ENCODE data around the gene CBLL1.
A peak's percentile ranks its signal among the peaks of the same experiment; 100 is the strongest.

CBLL1 gene

DNA sequence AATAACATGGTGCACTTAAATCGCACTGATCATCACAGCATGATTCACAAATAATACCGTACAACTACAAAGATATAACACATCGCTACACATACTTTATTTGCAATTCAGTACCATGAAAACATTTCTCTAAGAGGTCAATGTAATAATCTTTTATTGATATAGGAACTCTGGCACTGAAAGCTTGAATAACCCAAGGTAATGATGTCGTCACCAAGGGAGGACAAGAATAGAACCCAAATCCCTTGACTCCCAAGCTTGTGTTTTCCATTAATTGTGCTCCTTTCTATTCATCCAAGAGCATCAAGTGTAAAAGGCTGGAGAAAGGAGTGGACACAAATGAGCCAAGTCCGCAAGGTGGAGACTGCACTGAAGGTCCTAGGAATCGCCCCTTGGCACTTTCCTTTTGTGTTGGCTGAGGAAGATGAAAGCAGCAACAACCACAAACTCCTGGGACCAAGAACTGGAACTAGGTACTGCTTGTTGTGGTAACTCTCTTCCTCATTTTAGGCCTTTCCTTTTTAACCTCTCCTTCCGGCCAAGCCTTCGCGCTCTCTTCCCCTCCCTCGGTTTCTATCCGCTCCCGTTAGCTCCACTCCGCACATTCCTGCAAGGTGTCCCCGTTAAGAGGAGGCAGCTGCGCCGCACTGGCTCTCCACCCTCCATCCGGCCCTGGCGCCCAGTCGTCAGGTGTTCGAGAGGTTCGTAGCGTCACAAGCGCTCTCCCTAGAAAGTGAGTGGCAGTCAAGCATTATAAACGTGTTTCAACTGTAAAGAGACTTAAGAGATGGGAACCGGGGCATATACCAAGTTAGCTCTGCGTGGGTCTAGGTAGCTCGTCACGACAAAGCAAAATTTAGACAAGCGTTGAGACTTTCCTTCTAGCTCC, 1.0 kb upstream of the CBLL1 start:
- DNase-seq (ENCODE audit: low spot score): peak; percentile 67

DNA sequence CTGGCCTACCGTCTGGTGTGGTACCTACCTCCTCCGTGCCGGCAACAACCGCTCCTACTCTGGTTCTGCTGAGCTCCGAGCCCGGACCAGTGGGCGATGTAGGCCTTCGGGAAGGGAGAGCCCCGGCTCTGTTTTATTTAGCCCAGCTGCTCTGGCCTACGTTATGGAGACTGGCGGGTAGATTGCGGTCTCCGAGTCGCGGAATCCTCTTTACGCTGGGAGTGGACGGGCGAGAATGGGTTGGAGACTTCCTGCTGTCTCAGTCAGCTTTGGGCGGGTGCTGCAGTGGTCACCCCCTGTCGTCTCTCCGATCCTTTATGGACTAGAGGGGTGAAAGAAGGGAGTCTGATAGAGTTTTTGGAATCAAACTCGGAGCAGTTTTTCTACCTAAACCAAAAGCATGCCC, 406 bp downstream of the CBLL1 start:
- DNase-seq (ENCODE audit: low spot score): no peak

DNA sequence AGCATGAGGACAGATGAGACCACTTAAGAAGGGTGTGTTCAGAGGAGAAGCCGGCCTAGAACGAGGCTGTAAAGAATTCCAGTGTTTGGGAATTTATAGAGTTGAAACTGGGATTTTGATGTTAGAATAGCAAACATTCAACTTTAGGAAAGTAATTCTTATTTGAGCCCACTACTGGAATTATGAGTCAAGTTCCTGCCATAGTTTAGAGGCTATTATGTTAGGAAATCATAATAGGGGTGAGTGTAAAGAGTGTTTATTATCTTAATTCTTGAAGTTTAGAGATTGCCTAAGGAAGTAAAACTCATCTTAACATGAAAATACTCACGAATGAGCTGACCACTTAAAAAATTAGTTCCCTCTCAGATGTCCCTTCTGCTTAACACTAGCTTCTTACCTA, 2.1 kb downstream of the CBLL1 start:
- DNase-seq (ENCODE audit: low spot score): no peak

DNA sequence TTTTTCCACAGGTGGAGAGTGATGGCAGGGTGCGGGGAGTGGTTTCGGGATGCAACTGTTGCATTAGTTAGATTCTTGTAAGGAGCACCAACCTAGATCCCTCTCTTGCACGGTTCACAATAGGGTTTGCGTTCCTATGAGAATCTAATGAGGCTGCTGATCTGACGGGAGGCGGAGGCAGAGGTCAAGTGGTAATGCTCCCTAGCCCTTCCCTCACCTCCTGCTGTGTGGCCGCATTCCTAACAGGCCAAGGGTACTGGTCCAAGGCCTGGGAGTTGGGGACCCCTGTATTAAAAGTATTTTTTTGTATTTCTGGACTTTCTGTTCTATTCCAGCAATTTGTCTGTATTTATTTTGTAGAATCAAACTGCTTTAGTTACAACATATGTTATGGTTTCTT, 7.2 kb downstream of the CBLL1 start:
- DNase-seq (ENCODE audit: low spot score): no peak

DNA sequence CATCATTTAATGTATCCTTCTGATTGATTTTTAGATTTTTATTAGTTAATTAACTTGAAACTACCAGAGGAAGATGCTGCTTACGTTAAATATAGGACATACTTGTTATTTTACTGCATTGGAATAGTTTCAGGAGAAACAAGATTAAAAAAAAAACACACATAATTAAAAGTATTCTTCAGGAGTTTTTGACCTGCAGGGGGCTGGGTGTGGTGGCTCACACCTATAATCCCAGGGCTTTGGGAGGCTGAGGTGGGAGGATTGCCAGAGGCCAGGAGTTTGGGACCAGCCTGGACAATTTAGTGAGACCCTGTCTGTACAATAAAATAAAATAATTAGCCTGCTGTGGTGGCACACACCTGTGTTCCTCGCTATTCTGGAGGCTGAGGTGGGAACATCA, 10.7 kb downstream of the CBLL1 start:
- no peak for DNase-seq (ENCODE audit: low spot score)

DNA sequence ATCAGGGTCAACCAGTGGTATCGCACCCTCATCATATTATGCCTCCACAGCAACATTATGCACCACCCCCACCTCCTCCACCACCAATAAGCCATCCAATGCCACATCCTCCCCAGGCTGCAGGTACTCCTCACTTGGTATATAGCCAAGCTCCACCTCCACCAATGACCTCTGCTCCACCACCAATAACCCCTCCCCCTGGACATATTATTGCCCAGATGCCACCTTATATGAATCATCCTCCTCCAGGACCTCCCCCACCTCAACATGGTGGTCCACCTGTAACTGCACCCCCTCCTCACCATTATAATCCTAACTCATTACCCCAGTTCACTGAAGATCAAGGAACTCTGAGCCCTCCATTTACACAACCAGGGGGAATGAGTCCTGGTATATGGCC, 14.7 kb downstream of the CBLL1 start:
- no peak for DNase-seq (ENCODE audit: low spot score)

DNA sequence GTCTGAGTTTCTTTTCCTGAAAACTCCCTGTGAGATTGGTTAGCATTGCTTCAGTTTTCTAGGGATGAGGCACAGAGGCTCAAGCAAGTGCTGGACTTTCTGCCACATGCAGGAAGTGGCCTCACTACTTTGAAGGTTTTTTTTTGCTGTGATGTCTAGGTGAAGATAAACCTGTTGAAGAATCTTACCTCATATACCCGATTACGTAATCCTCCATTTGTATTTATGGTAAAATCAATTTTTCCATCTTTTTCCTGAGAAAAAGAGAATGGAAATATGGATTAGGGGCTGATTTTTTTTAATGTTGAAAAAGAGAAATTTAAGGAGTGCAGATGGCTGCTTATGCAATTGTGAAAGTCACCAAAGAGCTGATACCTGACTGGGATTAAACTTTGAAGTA, 23.4 kb downstream of the CBLL1 start:
- no peak for DNase-seq (ENCODE audit: low spot score)

DNA sequence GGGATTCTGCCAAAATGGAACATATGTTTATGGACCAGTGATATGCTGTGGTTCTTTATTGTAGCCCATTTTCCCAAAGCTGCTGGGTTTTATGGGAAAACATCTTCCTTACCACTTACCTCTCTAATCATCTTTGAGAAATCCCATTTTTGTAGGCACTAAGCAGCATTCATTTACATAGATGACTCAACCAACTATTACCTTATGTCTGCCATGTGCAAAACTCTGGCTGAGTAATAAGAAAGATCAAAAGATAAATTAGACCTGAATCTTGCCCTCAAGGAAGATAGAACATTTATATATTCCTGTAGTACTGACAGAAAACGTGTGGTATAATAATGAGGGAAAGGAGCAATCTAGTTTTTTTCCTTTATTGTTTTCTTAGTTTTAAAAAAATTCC, 24.3 kb downstream of the CBLL1 start:
- DNase-seq (ENCODE audit: low spot score): no peak

DNA sequence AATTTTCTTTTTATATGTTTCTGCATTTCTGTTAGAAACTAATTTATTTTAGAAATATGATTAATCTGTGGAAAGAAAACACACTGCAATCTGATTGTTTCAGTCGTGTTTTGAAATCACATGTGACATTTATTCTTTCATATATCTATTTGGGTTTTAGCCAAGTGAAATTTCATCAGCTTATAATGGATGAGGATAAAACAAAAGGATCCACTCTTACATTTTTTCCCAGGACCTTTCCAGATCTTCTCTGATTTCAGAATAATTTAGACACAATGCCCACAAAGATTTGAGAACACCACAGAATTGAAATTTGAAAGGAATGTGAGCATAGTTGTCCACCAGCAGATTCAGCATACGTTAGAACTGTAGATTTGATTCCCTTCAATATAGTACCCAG, 29.1 kb downstream of the CBLL1 start:
- DNase-seq (ENCODE audit: low spot score): no peak

DNA sequence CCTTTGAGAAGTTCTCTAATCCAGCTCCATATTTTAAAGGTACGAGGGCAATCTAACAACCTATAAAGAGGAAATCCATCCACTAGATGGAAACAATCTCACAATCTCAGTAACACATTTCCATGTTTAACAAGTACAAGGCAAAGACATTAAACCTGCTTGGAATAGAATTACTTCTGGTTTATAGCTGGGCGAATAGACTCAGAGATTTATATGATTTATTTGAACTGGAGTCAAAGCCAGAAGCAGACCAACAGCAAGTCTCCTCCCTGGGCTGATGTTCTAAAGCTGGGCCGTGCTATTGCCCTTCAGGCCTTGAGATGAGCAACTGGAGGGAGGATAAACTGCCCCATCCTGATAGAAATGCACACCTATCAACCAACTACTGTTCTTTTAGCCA, 33.8 kb downstream of the CBLL1 start:
- no peak for DNase-seq (ENCODE audit: low spot score)

DNA sequence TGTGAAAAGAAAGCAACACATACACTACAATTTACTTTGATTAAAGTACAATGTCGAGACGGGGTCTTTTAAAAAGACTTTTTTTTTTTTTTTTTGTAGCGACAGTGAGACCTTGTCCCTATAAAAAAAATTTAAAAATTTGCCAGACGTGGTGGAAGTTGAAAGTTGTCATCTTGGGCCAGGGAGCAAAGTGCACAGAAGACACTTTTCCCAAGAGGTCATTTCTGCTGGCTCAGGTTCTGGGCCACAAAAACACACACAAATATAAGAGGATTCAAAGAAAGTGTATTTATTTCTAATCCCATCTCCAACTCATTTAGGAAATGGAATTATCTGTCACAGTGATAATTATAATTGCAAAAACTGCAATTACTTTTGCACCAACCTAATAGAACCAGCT, 34.3 kb downstream of the CBLL1 start:
- DNase-seq (ENCODE audit: low spot score): no peak

DNA sequence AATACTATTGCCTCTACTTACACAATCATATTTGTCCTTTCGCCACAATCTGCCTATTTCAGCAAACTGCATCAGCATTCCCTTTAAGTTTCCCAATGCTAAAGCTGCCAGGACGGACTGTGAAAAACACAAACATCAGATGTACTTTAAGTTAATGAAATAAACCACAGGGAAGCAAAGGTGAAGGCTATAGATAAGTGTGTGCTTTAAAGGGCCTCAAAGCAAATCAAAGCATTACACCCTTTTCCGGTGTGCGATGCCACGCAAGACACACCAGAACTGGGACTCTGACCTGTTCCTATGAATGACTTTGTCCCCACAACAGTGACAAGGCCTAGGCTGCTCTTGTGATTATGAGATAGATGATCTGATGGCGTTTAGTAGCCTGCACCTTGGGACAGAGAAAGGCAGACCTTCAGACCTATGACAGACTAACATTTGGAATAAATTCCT, 35.7 kb downstream of the CBLL1 start:
- DNase-seq (ENCODE audit: low spot score): no peak

DNA sequence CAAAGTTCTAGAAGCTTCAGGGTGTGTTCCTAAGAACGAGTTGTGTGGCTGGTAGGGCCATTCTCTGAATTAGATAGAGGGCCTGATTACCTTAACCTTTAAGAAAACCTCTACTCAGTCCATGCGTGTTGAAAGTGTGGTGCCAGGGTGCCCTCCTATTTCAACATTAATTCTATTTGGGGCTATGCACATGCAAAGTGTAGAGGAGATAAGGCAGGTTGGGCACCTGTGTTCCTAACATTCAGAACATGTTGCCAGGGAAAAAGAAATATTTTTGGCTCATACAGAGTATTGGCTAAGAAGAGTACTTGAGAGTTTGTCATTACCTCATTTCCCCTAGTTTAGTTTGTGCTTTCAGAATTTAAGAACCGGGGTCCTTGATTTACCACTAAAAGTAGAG, 38.4 kb downstream of the CBLL1 start:
- no peak for DNase-seq (ENCODE audit: low spot score)

DNA sequence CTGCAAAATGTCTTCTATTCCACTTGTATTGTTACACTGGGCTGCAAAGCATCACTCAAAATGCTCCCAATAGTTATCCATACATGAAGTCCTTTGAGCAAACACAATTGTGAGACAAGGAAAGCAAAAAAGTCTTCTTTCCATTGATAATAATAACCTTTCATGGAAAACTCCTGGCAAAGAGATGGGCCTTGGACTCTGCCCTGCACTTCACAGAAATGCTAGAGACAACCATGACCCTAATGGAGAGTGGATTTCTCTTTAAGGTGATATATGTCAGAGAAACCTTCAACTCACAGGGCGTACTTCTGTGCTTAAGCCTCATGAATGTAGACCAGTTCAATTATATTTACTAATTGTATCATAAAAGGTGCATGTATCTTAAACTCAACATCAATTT, 39.7 kb downstream of the CBLL1 start:
- no peak for DNase-seq (ENCODE audit: low spot score)

DNA sequence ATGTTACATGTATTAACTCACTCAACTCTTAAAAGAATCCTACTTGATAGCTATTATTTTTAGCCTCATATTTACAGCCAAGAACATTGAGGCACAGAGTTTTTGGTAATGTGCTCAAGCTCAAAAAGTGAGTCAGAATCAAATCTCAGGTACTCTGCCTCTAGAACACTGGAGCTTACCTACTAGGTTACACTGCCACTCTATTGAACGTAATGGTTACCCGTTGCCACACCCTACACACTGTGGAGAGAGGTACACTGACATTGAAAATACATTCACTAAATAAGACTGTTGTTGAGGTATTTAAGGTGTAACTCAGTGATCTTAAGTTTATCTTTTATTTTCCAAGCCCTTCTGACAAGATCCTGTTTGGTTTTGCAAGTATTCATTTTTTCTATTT, 41.2 kb downstream of the CBLL1 start:
- no peak for DNase-seq (ENCODE audit: low spot score)

DNA sequence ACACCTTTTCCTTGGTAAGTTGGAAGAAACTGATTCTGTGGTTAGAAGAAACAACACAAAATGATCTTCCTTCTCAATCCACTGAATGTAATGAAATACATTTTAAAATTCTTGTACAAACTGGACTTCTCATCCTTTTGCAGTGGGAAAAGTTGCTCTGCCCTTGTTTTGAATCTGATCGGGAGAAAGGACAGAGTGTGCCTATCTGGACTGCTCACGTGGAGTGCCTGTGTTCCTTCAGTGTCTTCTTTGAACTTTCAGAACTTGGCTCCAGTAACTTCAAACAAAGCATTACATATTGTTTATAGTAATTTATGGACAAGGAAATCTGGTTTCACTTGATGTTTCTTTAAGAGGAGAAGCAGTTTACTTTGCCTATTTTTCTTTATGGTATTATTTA, 42.0 kb downstream of the CBLL1 start:
- no peak for DNase-seq (ENCODE audit: low spot score)

DNA sequence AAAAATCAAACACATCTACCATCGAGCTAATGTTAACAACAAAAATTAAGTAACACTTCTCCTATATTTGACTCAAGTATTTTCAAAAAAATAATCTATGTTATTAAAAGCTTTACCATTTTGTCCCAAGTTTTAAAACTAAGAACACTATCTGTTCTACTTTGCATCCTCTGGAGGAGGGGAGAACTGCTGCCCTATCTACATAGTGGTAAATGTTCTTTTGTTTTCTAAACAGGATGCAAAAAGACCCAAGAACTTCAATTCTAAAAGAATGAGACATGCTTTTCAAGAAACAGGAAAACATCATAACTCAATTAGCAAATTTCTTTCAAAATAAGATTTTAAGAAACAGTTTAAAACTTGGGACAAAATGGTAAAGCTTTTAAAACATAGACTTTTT, 44.3 kb downstream of the CBLL1 start:
- no peak for DNase-seq (ENCODE audit: low spot score)

DNA sequence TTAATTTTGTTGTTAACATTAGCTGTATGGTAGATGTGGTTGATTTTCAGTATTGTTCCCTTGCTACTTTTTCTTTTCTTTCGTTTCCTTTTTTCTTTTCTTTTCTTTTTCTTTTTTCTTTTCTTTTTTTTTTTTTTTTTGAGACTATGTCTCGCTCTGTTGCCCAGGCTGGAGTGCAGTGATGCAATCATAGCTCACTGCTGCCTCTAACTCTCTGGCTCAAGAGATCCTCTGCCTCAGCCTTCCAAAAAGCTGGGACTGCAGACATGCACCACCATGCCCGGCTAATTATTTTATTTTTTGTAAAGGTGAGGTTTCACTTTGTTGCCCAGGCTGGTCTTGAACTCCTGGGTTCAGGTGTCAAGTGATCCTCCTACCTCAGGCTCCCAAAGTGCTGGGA, 44.7 kb downstream of the CBLL1 start:
- no peak for DNase-seq (ENCODE audit: low spot score)

DNA sequence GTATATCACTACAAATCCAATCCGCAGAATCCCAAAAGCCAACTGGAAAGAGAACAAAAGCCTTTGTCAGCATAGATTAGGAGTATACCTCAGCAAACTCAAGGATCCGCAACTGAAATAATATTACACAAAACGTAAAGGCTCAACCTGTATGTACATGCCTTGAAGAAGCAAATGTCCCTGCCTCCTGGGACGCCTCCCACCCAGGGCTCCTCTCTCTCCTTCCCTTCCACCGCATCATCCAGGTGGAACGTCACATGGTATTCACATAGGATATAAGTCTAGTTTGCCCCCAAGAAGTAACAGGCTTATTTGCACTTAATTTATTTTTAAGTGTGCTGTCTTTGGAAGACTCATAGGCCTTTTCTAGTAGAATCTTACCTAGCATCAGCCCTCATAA, 45.7 kb downstream of the CBLL1 start:
- DNase-seq (ENCODE audit: low spot score): no peak

DNA sequence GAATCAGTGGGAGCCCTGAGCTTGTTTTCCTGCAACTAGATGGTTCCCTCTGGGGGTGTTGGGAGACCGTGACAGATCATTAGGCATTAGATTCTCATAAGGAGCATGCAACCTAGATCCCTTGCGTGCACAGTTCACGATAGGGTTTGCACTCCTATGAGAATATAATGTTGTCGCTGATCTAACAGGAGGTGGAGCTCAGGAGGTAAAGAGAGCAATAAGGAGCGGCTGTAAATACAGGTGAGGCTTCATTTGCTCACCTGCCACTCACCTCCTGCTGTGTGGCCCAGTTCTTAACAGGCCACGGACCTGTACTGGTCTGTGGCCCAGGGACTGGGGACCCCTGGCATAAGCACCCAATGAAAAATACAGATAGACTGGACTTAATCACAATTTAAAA, 48.4 kb downstream of the CBLL1 start:
- no peak for DNase-seq (ENCODE audit: low spot score)

DNA sequence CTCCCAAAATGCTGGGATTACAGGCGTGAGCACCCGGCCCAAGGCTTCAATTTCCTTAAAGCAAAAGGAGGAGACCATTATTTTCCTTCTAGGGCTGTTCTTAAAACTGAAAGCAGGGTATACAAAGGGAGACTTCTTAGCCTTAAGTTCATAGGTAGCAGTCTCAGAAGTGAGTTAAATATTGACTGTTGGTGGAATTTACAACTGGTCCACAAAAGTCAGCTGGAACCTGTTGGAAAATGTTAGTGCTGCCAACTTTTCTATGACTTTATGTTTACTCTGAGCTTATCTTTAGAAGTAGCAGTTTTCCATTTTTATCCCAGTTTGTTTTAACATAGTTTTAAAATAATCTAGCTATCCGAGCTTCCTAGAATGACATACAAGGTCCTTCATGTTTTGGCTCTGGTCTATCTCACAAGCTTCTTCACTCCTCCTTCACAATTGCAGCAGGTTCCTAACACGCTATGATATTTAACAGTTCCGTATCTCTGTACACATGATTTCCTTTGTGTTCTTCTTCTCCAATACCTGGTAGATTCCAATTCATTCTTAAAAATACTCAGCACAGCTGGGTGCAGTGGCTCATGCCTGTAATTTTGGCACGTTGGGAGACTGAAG, 55.8 kb downstream of the CBLL1 start:
- DNase-seq (ENCODE audit: low spot score): no peak

DNA sequence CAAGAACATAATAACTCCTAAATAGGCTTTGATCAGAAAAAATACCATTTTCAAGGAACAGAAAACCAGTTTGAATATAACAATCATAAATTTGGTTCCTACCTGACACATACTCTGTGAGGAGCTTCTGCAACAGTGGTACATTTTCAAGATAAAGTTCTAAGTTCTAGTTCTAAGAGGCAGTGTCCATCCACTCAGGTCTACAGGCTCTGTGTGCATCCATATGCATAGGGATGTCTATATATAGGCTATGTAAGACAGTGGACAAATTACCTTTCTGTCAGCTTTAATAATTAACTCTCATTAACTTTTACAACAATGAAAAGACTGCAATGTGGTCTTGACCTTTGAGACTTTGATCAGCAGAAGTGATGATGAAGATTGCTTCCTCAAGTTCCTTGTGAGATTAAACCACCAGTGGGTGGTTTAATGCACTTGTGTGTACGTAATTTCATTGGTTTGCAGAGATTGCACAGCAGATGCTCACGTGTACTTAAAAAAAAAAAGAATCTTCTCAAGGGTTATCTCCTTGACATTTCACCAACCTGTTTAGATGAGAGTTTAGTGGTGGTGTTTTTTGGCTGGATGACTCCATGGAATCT, 59.2 kb downstream of the CBLL1 start, which contains the start of gene SLC26A3:
SLC26A3 (minus strand) TSS at position 215 of the 602 bp plus-strand sequence. CDS start 8,714 bp downstream, outside the sequence.
- DNase-seq (ENCODE audit: low spot score): no peak

DNA sequence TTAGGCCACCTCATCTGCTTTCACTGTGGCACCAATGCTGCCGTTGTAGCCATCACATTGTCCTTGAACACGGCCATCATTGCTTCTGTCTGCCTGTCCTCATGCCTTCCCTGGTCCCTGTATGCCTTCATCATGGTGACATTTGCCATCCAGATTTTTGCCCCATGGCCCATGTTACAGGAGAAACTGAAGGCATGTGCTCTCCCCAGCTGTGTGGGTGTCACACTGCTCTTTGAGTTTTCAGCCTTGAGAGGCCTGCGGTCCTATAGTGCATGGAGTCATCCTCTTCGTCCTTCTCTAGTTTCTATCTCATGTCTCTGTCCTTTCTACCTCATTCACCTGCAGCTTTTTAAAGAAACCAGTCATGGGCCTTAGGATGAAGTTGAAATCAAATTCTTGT, 65.2 kb downstream of the CBLL1 start:
- DNase-seq (ENCODE audit: low spot score): no peak

All from D341Med (cell line).